Activated T-cell treated with anti-CD3 and anti-CD28 coated beads, Interleukin-2, amount 50 U/mL, for 4 hours (primary cell): Measurements from ENCODE around the gene NUP153. TPM values are rescaled to one million over a fixed set of nuclear protein-coding genes. Genes with fewer than 3 reads are reported as not detected.
A peak's percentile ranks its signal among the peaks of the same experiment; 100 is the strongest.
"Not testable (repeated sequence)": the region's sequence is repeated elsewhere in the genome, so short reads cannot be mapped to it uniquely, and the experiment has no call there.

Experiments used
- ATAC-seq, 2 donors: fragments of 200-7000 bp; cut with Tn5 transposase; one replicate each; pipeline ENCODE4 v1.10.0; 2021
- DNase-seq: peaks from one replicate; pipeline ENCODE4 v3.0.0-alpha.2; 2020
- H3K27me3 Mint-ChIP-seq: one replicate; pipeline ENCODE4 v1.8.0; 2021; ENCODE audit warnings: low read depth, mixed read lengths
- H3K36me3 Mint-ChIP-seq: one replicate; pipeline ENCODE4 v1.8.0; 2022; ENCODE audit warnings: mixed read lengths; ENCODE audit not compliant: insufficient read depth
- H3K4me1 Mint-ChIP-seq: one replicate; pipeline ENCODE4 v1.8.0; 2021; ENCODE audit warnings: low read depth, mixed read lengths
- H3K4me3 Mint-ChIP-seq: one replicate; pipeline ENCODE4 v1.8.0; 2021; ENCODE audit warnings: mild to moderate bottlenecking, moderate library complexity, mixed read lengths
- H3K9me3 Mint-ChIP-seq: one replicate; pipeline ENCODE4 v1.8.0; 2021; ENCODE audit warnings: mixed read lengths
- total RNA-seq, 3 donors: library from RNA; stranded (reverse); gene quantifications; one replicate each; pipeline ENCODE4 v1.2.1, GENCODE V29; 2021

The NUP153 gene
- total RNA-seq, 3 donors from 2014 or later: 105 to 108 (median 106) TPM

- H3K4me1 Mint-ChIP-seq: peaks cover 20% of the 10 kb centered on the region
Observed at GRCh38 chr6:17588011-17588410, 118.7 kb downstream of the NUP153 start.

DNA sequence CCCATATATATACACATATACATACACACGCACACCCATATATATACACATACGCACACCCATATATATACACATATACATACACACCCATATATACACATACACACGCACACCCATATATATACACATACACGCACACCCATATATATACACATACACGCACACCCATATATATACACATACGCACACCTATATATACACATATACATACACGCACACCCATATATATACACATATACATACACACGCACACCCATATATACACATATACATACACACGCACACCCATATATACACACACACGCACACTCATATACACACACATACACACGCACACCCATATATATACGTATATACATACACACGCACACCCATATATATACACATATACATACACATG, 120.1 kb downstream of the NUP153 start:
- not testable (repeated sequence) for H3K9me3 Mint-ChIP-seq, H3K27me3 Mint-ChIP-seq, H3K4me3 Mint-ChIP-seq, ATAC-seq, H3K36me3 Mint-ChIP-seq, DNase-seq
- peaks cover 20% of the 10 kb centered on the region for H3K4me1 Mint-ChIP-seq

More at GRCh38 chr6:17588011-17588410, 118.7 kb downstream of the NUP153 start:
- ATAC-seq (no peak), DNase-seq (no peak)
- H3K27me3 Mint-ChIP-seq: no peaks in the 10 kb centered on the region
- H3K4me3 Mint-ChIP-seq: no peak overlapping the region
- no peaks in the 10 kb centered on the region for H3K36me3 Mint-ChIP-seq
- no peaks in the 10 kb centered on the region for H3K9me3 Mint-ChIP-seq

GRCh38 chr6:17585766-17586490, 120.8 kb downstream of the NUP153 start:
- Mint-ChIP-seq H3K4me3 (no peak overlapping the region), H3K27me3 (peaks cover 2% of the 10 kb centered on the region), H3K9me3 (no peaks in the 10 kb centered on the region), H3K4me1 (peaks cover 20% of the 10 kb centered on the region), H3K36me3 (no peaks in the 10 kb centered on the region)
- DNase-seq (no peak), ATAC-seq (no peak)

GRCh38 chr6:17584241-17584803, 122.4 kb downstream of the NUP153 start:
- ATAC-seq (no peak), DNase-seq (no peak)
- Mint-ChIP-seq H3K4me1 (peaks cover 13% of the 10 kb centered on the region), H3K27me3 (peaks cover 4% of the 10 kb centered on the region), H3K9me3 (no peaks in the 10 kb centered on the region), H3K36me3 (no peaks in the 10 kb centered on the region), H3K4me3 (no peak overlapping the region)

DNA sequence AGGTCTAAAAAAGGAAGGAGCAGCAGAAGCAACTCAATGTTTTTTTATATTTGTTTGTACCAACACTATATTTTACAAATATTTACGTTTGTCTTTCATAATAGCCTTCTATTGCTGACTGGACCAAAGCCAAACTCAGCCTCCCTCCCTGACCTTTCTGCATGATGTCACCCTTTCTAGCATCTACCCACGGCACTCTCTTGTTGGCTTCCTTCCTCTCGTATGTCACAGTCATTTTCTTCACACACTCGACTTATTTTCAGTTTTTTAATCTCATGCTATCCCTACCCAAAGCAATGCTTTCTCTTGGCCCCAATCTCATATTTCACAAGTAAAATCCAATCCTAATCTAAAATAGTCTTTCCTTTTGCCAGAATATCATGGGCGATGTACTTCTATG, 122.9 kb downstream of the NUP153 start:
- no peaks in the 10 kb centered on the region for H3K9me3 Mint-ChIP-seq
- no peak for DNase-seq
- ATAC-seq: no peak
- H3K4me1 Mint-ChIP-seq: peaks cover 9% of the 10 kb centered on the region
- H3K4me3 Mint-ChIP-seq: no peak overlapping the region
- H3K27me3 Mint-ChIP-seq: peaks cover 4% of the 10 kb centered on the region
- H3K36me3 Mint-ChIP-seq: no peaks in the 10 kb centered on the region

- peaks cover 12% of the 10 kb centered on the region for H3K9me3 Mint-ChIP-seq
- not testable (repeated sequence) for H3K27me3 Mint-ChIP-seq, H3K4me1 Mint-ChIP-seq, H3K36me3 Mint-ChIP-seq, DNase-seq, ATAC-seq
- peak overlapping the region; percentile 31 for H3K4me3 Mint-ChIP-seq
Observed at GRCh38 chr6:17581282-17581681, 125.4 kb downstream of the NUP153 start.

DNA sequence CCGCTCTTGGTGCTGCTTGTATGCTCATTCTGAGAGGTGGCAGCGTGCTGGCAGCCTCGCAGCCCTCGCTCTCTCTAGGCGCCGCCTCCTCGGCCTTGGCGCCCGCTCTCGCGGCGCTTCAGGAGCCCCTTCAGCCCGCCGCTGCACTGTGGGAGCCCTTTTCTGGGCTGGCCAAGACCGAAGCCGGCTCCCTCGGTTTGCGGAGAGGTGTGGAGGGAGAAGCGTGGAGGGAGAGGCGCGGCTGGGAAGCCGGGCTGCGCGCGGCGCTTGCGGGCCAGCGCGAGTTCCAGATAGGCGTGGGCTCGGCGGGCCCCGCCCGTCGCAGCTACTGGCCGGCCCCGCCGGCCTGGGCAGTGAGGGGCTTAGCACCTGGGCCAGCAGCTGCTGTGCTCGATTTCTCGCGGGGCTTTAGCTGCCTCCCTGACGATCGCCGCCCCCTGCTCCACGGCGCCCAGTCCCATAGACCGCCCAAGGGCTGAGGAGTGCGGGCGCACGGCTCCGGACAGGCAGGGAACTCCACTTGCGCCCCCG, 126.1 kb downstream of the NUP153 start:
- peaks cover 4% of the 10 kb centered on the region for H3K27me3 Mint-ChIP-seq
- peaks cover 12% of the 10 kb centered on the region for H3K9me3 Mint-ChIP-seq
- H3K4me1 Mint-ChIP-seq: peaks cover 3% of the 10 kb centered on the region
- H3K4me3 Mint-ChIP-seq: peak overlapping the region; percentile 54
- no peaks in the 10 kb centered on the region for H3K36me3 Mint-ChIP-seq
- DNase-seq: peak; percentile 13
- peak; percentile 84 to 90 for ATAC-seq

DNA sequence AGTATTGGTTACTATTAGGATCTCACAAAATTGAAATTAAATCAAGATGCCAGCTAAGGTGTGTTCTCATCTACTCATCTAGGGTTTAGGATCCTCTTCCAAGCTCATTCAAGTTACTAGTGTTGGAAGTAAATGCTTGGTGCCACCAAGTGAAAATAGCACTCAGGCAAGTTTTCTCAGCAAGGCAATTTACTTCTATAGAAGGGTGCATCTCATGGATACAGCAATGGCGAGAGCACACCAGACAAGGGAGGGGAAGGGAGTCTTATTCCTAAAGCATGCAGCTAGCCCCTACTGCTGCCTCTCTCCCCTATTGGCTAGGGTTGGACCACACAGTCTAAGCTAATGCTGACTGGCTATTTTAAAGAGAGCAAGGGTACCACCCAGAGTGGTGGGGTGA, 129.7 kb downstream of the NUP153 start:
- no peaks in the 10 kb centered on the region for H3K4me1 Mint-ChIP-seq
- no peaks in the 10 kb centered on the region for H3K36me3 Mint-ChIP-seq
- ATAC-seq (no peak), DNase-seq (no peak)
- no peak overlapping the region for H3K4me3 Mint-ChIP-seq
- H3K27me3 Mint-ChIP-seq: peaks cover 21% of the 10 kb centered on the region
- peaks cover 12% of the 10 kb centered on the region for H3K9me3 Mint-ChIP-seq

DNA sequence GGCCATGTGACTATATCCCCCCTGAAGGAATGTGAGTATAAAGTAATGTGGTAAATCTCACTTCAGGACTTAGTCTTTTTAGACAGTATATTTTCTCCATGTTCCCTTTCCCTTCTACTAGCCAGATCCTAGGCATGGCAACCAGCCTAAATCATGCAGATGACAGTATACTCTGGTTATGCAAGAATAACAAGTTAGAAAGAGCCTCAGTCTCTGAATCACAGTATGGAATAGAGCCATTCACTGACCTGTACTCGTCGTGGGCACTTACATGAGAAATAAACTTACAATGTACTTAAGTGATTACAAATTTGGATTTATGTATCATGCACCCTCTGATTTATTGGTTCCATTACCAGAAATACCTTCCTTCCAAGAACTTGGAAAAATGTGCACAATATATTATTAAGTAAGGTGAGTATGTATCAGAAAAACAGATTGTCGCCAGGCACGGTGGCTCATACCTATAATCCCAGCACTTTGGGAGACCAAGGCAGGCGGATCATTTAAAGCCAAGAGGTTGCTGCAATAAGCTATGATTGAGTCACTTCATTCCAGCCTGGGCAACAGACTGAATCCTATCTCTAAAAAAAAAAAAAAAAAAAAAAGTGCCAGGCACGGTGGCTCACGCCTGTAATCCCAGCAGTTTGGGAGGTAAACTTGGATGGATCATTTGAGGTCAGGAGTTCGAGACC, 131.7 kb downstream of the NUP153 start:
- ATAC-seq (no peak), DNase-seq (no peak)
- H3K36me3 Mint-ChIP-seq: no peaks in the 10 kb centered on the region
- H3K4me3 Mint-ChIP-seq: no peak overlapping the region
- peaks cover 12% of the 10 kb centered on the region for H3K9me3 Mint-ChIP-seq
- peaks cover 21% of the 10 kb centered on the region for H3K27me3 Mint-ChIP-seq
- H3K4me1 Mint-ChIP-seq: no peaks in the 10 kb centered on the region

DNA sequence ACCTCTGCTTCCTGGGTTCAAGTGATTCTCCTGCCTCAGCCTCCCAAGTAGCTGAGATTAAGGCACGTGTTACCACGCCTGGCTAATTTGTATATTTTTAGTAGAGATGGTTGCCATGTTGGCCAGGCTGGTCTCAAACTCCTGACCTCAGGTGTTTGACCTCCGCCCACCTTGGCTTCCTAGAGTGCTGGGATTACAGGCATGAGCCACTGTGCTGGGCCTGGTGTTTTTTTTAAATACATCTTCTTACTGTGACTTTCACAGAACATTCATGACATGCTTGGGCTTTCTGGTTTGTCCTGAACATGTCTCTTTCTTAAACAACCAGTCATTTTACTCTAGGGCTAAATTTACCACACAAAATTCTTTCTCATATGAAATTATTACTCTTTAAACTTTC, 141.3 kb downstream of the NUP153 start:
- Mint-ChIP-seq H3K4me1 (no peaks in the 10 kb centered on the region), H3K36me3 (no peaks in the 10 kb centered on the region), H3K9me3 (peaks cover 13% of the 10 kb centered on the region), H3K4me3 (no peak overlapping the region), H3K27me3 (no peaks in the 10 kb centered on the region)
- no peak for DNase-seq
- ATAC-seq: no peak

Other genes with a start within 250 kb of the NUP153 start
- 1 to 10 TPM; 2.1 to 2.6 (median 2.4) TPM for gene FAM8A1, start 106.6 kb downstream of the NUP153 start, total RNA-seq